ENCODE data around the gene PLVAP.

The PLVAP gene

GRCh38 chr19:17319473-17320238 lies 57.5 kb downstream of the PLVAP start:
- DNase-seq = no peak

DNA sequence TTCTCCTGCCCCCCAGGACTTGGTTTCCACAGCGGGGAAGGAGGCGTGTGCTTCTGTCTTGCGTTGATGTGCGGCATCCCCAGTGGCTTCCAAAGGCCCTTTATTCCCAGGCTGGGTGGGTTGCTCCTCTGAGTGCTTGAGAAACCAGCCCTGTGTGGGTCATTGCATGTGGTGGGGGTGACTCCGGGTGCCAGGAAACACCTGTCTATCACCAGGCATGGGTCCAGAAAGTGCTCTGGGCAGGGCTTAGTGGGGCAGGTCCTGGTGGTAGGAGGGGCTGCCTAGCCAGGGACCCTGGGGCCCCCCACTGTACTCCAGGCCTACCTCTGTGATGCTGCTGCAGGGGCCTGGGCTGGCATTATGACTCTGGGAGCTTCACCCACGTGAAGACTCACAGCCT lies 58.2 kb downstream of the PLVAP start:
- DNase-seq = no peak

DNA sequence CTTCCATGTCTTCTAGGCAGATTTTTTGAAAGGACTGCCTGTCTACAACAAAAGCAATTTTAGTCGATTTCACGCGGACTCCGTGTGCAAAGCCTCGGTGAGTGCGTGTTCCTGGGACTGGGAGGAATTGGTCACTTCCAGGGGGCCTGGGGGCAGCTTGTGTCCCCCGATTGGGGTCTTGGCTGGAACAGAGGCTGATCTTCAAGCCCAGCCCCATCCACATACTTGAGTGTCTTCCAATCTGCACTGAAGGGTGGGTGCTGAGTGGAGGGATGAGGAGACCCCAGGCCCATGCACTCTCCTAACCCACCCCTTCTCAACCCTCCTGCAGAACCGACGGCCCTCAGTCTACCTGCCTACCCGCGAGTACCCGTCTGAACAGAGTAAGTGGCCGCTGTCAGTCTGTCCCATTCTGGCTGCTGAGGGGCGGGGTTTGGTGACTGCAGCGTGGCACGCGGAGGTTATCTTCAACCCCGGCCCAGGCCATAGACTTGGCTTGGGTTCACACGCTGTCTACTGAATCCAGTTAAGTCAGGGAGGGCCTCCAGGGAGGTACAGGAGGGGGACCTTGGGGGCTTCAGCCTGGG lies 63.0 kb downstream of the PLVAP start:
- DNase-seq = no peak

DNA sequence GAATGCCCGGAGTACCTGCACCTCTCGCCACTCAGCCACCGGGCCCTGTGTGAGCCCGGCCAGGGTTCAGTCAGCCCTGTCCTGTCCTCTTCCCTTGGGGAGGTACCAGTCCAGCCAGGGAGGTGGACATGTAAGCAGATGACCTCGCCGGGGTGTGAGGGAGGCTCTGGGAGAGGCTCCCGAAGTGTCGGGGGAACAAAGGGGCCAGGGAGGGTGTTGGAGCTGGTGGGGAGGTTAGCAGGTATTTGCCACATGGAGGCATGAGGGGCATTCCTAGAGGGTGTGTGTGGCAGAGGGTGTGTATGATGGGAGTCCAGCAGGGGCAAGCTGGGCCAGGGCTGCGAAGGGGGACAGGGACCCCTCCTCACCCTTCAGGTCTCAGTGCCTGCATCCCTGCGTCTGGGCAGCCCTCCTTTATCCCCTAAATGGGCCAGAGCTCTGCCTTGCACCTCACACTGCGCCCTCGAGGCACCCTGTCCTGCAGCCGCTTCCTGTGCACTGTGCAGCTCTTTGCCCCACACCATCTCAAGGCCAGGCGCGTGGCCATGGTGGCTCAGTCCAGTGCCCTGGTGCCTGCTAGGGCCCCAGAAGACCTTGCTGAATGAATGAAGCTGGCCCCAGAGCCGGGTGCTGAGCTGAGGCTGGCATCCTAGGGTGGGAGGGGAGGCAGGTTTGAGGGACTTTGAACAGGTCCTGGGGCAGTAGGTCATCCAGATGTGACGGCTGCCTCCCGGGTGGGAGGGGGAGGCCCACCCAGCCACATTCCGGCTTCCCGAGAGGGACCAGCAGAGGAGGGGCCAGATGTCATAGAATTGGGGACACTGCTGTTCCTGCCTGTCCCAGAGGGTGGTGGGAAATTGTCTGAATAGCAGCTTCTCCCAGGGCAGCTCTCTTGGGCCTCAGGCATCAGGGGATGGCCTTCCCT lies 64.7 kb downstream of the PLVAP start:
- DNase-seq = no peak

- DNase-seq = no peak
Measured at GRCh38 chr19:17311455-17312188, 65.5 kb downstream of the PLVAP start.

DNA sequence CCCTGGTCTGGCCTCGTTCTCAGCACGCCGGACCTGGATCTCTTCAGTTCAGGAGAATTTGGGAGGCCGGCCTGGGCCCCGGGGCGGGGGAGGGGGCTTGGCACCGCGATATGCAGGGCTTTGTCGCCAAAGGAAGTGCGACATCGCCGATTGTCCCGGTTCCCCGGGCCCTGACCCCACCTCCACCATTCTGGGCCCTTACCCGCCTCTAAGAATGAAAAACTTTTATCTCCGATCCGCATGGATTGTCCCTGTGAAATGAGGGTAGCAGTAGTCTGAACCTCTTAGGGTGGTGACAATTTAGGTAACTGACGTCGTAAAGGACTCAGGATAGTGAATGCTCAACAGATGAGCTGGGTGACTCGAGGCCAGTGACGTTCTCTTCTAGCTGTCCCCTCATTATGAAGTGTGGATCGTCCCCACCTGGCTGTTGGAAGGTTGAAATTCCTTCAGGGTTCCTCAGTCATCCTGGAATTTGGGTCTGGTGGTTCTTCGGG lies 67.1 kb downstream of the PLVAP start:
- no peak for DNase-seq

GRCh38 chr19:17309198-17309964 lies 67.8 kb downstream of the PLVAP start, which contains the start of gene DDA1:
DDA1 (plus strand) TSS chr19:17309563; CDS start chr19:17309655, 92 bp downstream.
- DNase-seq = peak; percentile 99

DNA sequence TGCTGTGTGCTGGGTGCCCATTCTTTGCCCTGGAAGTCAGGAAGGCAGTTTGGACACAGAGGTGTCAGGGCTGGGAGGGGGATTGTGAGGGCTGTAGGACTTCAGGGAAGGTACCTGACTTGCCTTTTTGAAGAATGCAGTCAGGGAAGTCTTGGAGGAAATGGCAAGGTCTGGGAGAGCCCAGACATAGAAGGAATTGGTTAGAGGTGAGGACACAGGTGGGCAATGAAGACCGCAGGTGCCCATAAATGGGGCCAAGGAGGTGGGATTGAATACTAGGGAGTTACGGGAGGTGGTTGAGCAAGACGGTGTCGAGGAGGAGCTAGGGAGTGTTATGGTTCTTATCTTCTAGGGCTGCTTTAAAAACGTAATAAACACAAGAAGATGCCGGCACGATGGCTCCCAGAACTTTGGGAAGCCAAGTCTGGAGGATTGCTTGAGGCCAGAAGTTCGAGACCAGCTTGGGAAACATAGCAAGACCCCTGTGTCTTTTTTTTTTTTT lies 69.2 kb downstream of the PLVAP start:
- no peak for DNase-seq

DNA sequence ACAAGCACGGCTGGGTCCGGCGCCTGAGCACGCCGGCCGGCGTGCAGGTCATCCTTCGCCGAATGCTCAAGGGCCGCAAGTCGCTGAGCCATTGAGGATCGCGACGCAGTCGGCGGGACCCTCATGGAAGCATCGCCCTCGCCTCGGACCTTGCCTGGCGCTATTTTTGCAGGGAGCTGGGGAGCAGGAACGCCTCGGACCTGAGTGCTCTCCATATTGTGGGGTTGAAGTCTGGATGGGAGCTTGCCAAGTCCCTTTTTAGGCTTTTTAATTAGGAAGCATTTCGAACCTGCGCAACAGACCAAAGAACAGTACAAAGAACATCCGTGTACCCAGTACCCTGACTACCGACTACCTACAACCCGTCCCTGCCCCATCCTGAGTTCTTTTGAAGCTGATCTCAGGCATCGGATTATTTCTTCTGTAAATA lies 70.8 kb downstream of the PLVAP start:
- DNase-seq = no peak

DNA sequence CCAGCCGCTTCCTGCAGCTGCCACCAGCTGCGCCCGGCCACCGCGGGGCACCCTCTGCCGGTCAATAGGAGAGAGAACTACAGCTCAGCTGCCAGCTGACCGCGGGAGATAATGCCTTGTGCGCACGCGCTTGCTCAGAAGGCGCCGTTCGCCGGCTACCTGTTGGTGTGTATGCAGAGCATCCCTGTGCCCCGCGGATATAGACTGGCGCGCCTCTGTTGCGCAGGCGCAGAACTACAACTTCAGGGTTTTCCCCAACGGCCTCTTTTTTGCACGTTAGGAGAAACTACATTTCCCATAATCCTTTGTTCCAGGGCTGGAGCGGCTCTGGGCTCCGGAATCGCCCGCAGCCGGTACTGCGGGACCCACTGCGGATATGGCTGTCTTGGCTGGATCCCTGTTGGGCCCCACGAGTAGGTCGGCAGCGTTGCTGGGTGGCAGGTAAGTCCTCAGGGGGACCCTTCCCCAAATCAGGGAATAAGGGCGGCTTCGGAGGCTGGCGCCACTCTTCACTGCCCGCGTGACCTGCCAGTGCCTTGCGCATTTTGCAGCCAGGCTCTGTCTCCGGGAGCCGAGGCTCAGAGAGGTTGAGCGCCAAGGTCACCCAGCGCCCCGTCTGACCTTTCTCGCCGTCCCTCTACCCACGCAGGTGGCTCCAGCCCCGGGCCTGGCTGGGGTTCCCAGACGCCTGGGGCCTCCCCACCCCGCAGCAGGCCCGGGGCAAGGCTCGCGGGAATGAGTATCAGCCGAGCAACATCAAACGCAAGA lies 71.4 kb downstream of the PLVAP start, which contains the start of gene MRPL34:
Gene MRPL34, plus strand, starts transcription at position 356 of the 768 bp plus-strand sequence. Its CDS starts 21 bp downstream, at position 377.
- DNase-seq = peak; percentile 92

DNA sequence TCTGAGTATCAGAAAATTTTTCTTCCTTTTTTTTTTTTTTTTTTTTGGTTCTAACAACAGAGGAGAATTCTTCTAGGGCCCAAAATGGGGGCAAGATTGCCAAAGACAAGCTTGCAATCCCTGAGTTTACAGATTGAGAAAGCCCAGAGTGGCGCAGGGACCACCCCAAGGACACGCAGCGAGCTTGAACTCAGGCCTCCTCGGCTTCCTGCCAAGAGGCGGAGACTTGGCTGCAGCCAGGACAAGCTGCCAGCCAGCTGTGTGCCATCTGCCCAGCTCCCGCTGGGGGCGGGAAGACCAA lies 72.0 kb downstream of the PLVAP start:
- DNase-seq = no peak

DNA sequence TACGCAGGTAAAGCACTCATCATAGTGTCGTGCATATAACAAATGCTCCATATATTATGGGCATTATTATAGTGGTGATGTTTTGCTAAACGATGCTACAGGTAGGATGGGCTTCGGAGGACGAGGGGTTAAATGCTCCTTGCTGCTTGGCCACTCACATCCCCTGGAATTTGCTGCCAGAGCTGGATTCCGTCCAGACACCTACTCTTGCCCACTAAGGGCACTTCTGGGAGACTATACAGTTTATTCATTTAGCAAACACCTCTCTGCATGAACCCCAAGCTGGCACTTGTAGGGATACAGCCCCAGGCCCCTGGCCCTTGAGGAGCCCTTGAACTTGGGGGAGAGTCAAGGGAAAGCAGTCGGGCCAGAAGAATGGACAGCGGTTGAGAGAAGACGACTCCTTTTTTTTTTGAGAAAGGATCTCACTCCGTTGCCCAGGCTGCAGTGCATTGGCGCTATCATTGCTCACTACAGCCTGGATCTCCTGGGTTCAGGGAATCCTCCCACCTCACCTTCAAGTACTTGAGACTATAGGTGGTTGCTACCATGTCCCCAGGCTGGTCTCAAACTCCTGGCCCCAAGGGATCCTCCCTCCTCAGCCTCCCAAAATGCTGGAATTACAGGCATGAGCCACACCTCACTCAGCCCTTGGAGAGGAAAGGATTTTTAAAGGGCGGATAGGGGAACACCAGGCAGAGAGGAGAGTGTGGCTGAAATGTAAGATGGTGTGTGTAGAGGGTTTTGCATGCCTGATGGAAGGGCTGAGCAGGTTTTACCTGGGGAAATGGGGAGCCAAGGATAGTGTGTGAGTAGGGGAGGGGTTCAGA lies 72.5 kb downstream of the PLVAP start:
- DNase-seq = no peak

DNA sequence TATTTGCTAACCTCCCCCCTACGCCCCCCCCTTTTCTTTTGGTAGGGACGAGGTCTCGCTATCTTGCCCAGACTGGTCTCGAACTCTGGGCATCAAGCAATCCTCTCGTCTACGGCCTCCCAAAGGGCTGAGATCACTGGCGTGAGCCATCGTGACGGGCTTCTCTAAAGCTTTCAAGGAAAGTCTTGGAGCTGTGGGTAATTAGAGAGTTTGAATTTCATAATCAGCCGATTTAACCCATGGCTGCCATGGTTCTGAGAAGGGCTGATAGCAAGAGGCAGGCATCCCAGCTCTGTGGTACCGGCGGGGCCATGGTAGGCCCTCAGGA lies 73.2 kb downstream of the PLVAP start:
- no peak for DNase-seq

- peak; percentile 94 for DNase-seq
Measured at GRCh38 chr19:17303167-17303939, 73.8 kb downstream of the PLVAP start, which contains the start of gene ABHD8. ABHD8 (minus strand) TSS chr19:17303425; CDS start chr19:17301616, 1,809 bp downstream.

- no peak for DNase-seq
Measured at GRCh38 chr19:17302391-17303166, 74.6 kb downstream of the PLVAP start.

All from activated naive CD4-positive, alpha-beta T cell treated with anti-CD3 and anti-CD28 coated beads, Interleukin-2, amount 50 U/mL, for 16 hours (primary cell).